WTC11 (cell line): ENCODE results near the gene RGMB. TPM values are rescaled to one million over a fixed set of nuclear protein-coding genes. Genes with fewer than 3 reads are reported as not detected.

Experiments used
- ATAC-seq: fragments of 200-7000 bp; cut with Tn5 transposase; 2 replicates; pipeline ENCODE4 v1.10.0; 2021; ENCODE audit warnings: mild to moderate bottlenecking, moderate library complexity
- CTCF ChIA-PET: fragments of 300-600 bp; sonication (Branson Sonifier 250); formaldehyde crosslinking; loops from one replicate; lab custom pipeline; 2021; ENCODE audit warnings: antibody characterized with exemption; lab: Charles Lee
- POLR2A ChIA-PET: fragments of 350-600 bp; sonication (Branson Sonifier 250); formaldehyde crosslinking; loops from one replicate; lab custom pipeline; 2021; ENCODE audit warnings: antibody characterized with exemption; lab: Charles Lee
- DNase-seq: peaks from one replicate; pipeline ENCODE4 v3.0.0; 2021; ENCODE audit warnings: low spot score
- H3K27ac Mint-ChIP-seq: 2 replicates; pipeline ENCODE4 v1.8.0; 2021; ENCODE audit warnings: mixed read lengths
- H3K27me3 Mint-ChIP-seq: 2 replicates; pipeline ENCODE4 v1.8.0; 2021; ENCODE audit warnings: low read depth, mild to moderate bottlenecking, moderate library complexity, mixed read lengths
- H3K36me3 Mint-ChIP-seq: 2 replicates; pipeline ENCODE4 v1.8.0; 2021; ENCODE audit warnings: mixed read lengths
- H3K4me1 Mint-ChIP-seq: 2 replicates; pipeline ENCODE4 v1.8.0; 2022; ENCODE audit warnings: mixed read lengths
- H3K4me3 Mint-ChIP-seq: 2 replicates; pipeline ENCODE4 v1.8.0; 2021; ENCODE audit warnings: mild to moderate bottlenecking, moderate library complexity, mixed read lengths
- H3K9me3 Mint-ChIP-seq: 2 replicates; pipeline ENCODE4 v1.8.0; 2021; ENCODE audit warnings: mixed read lengths
- ARID4B ChIP-seq: sonication (generic); formaldehyde crosslinking; IDR thresholded peaks from 2 replicates; pipeline ENCODE4 v1.8.0; 2023; ENCODE audit warnings: missing genetic modification reagents, mild to moderate bottlenecking, borderline replicate concordance
- FOXK1 ChIP-seq: sonication (generic); formaldehyde crosslinking; IDR thresholded peaks from 2 replicates; pipeline ENCODE4 v1.8.0; 2022; ENCODE audit warnings: mild to moderate bottlenecking, moderate library complexity, missing genetic modification reagents
- GABPB1 ChIP-seq: sonication (generic); formaldehyde crosslinking; IDR thresholded peaks from 2 replicates; pipeline ENCODE4 v1.8.1; 2023; ENCODE audit warnings: mild to moderate bottlenecking, missing genetic modification reagents
- IRF2 ChIP-seq: sonication (generic); formaldehyde crosslinking; IDR thresholded peaks from 2 replicates; pipeline ENCODE4 v1.8.0; 2022; ENCODE audit warnings: low read depth, missing genetic modification reagents, borderline replicate concordance
- JUN ChIP-seq: sonication (generic); formaldehyde crosslinking; IDR thresholded peaks from 2 replicates; pipeline ENCODE4 v1.8.0; 2023; ENCODE audit warnings: mild to moderate bottlenecking, missing genetic modification reagents
- NFATC4 ChIP-seq: fragments of 250-450 bp; sonication (Bioruptor Pico); IDR thresholded peaks from 2 replicates; pipeline ENCODE4 v1.9.0; 2021; ENCODE audit warnings: mild to moderate bottlenecking
- NFE2L1 ChIP-seq: sonication (generic); formaldehyde crosslinking; IDR thresholded peaks from 2 replicates; pipeline ENCODE4 v1.8.1; 2023; ENCODE audit warnings: missing genetic modification reagents
- RORB ChIP-seq: fragments of 250-450 bp; sonication (Bioruptor Pico); IDR thresholded peaks from 2 replicates; pipeline ENCODE4 v1.9.0; 2021; ENCODE audit warnings: mild to moderate bottlenecking
- SMAD3 ChIP-seq: sonication (generic); formaldehyde crosslinking; IDR thresholded peaks from 2 replicates; pipeline ENCODE4 v1.8.0; 2022; ENCODE audit warnings: missing genetic modification reagents, mild to moderate bottlenecking, borderline replicate concordance
- SOX15 ChIP-seq: fragments of 250-450 bp; sonication (Bioruptor Pico); IDR thresholded peaks from 2 replicates; pipeline ENCODE4 v1.9.0; 2021; ENCODE audit warnings: mild to moderate bottlenecking
- STAT6 ChIP-seq: sonication (generic); formaldehyde crosslinking; conservative IDR thresholded peaks from 2 replicates; pipeline ENCODE4 v1.8.1; 2023; ENCODE audit warnings: mild to moderate bottlenecking, low read depth, missing genetic modification reagents, moderate library complexity
- TP53 ChIP-seq: sonication (generic); formaldehyde crosslinking; IDR thresholded peaks from 2 replicates; pipeline ENCODE4 v1.8.1; 2023; ENCODE audit warnings: mild to moderate bottlenecking, missing genetic modification reagents
- ZBTB21 ChIP-seq: sonication (generic); formaldehyde crosslinking; IDR thresholded peaks from 2 replicates; pipeline ENCODE4 v1.8.1; 2023; ENCODE audit warnings: mild to moderate bottlenecking, missing genetic modification reagents, borderline replicate concordance
- ZNF121 ChIP-seq: sonication (generic); formaldehyde crosslinking; IDR thresholded peaks from 2 replicates; pipeline ENCODE4 v1.8.0; 2023; ENCODE audit warnings: missing genetic modification reagents
- ZNF671 ChIP-seq: fragments of 250-450 bp; sonication (Bioruptor Pico); IDR thresholded peaks from 2 replicates; pipeline ENCODE4 v1.8.0; 2021; ENCODE audit warnings: mild to moderate bottlenecking
- total RNA-seq: library from RNA; stranded (reverse); gene quantifications from 3 replicates; pipeline ENCODE4 v1.2.3, GENCODE V29; 2021
- TF ChIP-seq, protein P1 (sequence below): sonication (generic); formaldehyde crosslinking; IDR thresholded peaks from 2 replicates; pipeline ENCODE4 v1.8.0; 2022; ENCODE audit warnings: mild to moderate bottlenecking, missing genetic modification reagents
- TF ChIP-seq, protein P2 (sequence below): sonication (generic); formaldehyde crosslinking; IDR thresholded peaks from 2 replicates; pipeline ENCODE4 v1.8.0; 2022; ENCODE audit warnings: mild to moderate bottlenecking, missing genetic modification reagents
- TF ChIP-seq, protein P3 (sequence below): sonication (generic); formaldehyde crosslinking; IDR thresholded peaks from 2 replicates; pipeline ENCODE4 v1.8.1; 2023; ENCODE audit warnings: mild to moderate bottlenecking, missing genetic modification reagents
- TF ChIP-seq, protein P4 (sequence below): fragments of 250-450 bp; sonication (Bioruptor Pico); IDR thresholded peaks from 2 replicates; pipeline ENCODE4 v2.1.2; 2022; ENCODE audit warnings: mild to moderate bottlenecking, moderate library complexity

Gene RGMB
- total RNA-seq, 1 experiment from 2014 or later = 33.0 TPM

DNA sequence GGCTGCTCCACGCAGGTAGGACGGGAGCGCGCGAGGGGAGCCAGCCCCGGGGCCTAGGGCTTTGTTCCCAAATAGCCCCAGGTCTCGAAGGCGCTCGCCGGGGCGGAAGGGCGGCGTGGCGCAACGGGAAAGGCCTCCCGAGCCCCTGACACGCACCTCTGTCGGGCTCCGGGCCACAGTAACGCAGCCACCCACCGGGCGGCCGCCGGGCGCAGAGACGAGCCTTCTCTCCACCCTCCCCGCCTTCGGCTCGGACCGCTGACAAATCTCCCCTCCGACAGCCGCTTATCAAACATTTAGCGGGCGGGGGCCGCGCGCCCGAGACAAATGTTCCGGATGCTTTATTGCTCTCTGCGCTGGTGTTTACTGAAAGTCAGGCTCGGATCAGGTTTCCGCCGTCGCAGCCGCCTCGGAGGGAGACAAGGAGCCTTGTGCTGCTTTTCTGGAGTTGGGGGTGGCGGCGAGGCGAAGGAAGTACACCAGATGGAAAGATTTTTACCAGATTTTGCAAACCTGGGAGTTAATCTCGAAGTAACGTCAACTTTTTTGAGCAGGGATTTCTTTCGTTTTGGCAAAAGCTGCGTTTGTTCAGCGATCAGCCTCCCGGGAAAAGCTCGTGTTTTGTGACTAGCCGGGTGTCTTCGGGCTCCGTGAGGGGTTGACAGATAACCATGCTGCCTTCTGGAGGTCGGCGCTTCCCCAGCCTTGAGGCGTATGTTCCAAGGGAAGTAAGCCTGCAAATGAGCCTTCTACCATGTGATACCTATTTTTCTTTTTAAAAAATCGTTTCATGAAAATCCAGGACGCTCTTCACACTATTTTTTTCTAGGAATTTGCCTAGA is 950 bp downstream of the RGMB start:
- no peak; the same call in 1 of the 2 replicates for ATAC-seq
- H3K36me3 Mint-ChIP-seq = peaks cover 24% of the 10 kb centered on the region
- H3K27ac Mint-ChIP-seq = peak overlapping the region; percentile 93
- TF ChIP-seq SOX15 (CRISPR knock-in tag) (no peak), JUN (CRISPR knock-in tag) (no peak), GABPB1 (CRISPR knock-in tag) (0 out of 2 replicates have a peak, but pooled peaks have one; percentile 22), FOXK1 (CRISPR knock-in tag) (peak; percentile 59; the same call in 1 of the 2 replicates), ZBTB21 (0 out of 2 replicates have a peak, but pooled peaks have one; percentile 5)
- TF ChIP-seq, protein P1, sequence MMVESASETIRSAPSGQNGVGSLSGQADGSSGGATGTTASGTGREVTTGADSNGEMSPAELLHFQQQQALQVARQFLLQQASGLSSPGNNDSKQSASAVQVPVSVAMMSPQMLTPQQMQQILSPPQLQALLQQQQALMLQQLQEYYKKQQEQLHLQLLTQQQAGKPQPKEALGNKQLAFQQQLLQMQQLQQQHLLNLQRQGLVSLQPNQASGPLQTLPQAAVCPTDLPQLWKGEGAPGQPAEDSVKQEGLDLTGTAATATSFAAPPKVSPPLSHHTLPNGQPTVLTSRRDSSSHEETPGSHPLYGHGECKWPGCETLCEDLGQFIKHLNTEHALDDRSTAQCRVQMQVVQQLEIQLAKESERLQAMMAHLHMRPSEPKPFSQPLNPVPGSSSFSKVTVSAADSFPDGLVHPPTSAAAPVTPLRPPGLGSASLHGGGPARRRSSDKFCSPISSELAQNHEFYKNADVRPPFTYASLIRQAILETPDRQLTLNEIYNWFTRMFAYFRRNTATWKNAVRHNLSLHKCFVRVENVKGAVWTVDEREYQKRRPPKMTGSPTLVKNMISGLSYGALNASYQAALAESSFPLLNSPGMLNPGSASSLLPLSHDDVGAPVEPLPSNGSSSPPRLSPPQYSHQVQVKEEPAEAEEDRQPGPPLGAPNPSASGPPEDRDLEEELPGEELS (CRISPR knock-in tag) = 0 out of 2 replicates have a peak, but pooled peaks have one; percentile 41
- TF ChIP-seq, all 79 proteins: peak for 4
- ChIA-PET POLR2A (no interaction called here), CTCF (interaction anchor here (1.0 kb wide), 1 partner anchor 21 kb away, joined by 8 read pairs; no protein-coding TSS in a partner anchor)
- DNase-seq = peak; percentile 73
- Mint-ChIP-seq H3K9me3 (no peaks in the 10 kb centered on the region), H3K4me3 (peak overlapping the region; percentile 96), H3K27me3 (peaks cover 9% of the 10 kb centered on the region), H3K4me1 (peaks cover 50% of the 10 kb centered on the region)

DNA sequence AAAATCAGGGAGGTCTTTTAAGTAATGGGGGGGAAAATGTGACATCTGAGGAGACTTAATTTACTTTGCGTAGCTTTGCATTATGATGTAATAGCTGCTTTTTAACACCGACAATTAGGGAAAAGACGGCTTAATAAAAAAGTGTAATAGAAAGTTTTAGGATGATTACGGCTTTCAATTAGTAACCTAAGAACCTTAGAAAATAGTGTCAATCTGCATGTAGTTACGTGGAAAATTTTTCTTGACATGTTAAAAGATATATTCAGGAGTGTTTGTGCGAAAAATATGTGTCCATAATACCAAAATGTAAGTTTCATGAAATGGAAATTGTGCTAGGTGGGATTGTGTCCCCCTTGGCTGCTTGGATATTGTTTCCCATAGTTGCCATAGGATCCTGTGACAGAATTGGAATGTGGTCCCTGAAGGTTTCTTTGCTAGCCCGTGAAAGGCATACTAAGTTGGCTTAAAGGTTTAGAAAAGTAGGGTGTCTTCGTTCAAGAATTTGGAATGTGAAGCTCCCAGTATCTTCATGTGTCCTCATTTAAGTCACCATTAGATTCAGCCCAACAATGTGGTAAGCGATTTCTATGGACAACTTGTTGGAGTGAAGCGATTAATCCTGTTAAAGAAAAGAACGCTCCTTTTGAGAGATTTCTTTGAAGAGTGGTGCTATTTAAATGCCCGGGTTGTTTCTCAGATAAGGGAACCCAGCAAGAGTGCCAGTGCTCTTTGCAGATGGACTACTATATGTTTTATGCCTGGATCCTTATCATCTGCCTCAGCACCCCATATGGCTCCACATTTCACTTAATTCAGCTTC is 2.0 kb downstream of the RGMB start:
- POLR2A ChIA-PET = no interaction called here
- CTCF ChIA-PET = no interaction called here
- no peak overlapping the region for H3K27ac Mint-ChIP-seq

More for the DNA sequence above, 2.0 kb downstream of the RGMB start:
- Mint-ChIP-seq H3K27me3 (peaks cover 9% of the 10 kb centered on the region), H3K4me1 (peaks cover 50% of the 10 kb centered on the region), H3K36me3 (peaks cover 34% of the 10 kb centered on the region), H3K9me3 (no peaks in the 10 kb centered on the region), H3K4me3 (peak overlapping the region; percentile 96)
- no peak for ATAC-seq
- TF ChIP-seq ZNF671 (CRISPR knock-in tag) (no peak), NFATC4 (CRISPR knock-in tag) (no peak), TP53 (CRISPR knock-in tag) (no peak), RORB (no peak), ARID4B (no peak), IRF2 (CRISPR knock-in tag) (no peak), ZNF121 (no peak), SMAD3 (no peak), STAT6 (CRISPR knock-in tag) (no peak), NFE2L1 (no peak)
- TF ChIP-seq, protein P2, sequence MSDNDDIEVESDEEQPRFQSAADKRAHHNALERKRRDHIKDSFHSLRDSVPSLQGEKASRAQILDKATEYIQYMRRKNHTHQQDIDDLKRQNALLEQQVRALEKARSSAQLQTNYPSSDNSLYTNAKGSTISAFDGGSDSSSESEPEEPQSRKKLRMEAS (CRISPR knock-in tag) = no peak
- TF ChIP-seq, protein P3, sequence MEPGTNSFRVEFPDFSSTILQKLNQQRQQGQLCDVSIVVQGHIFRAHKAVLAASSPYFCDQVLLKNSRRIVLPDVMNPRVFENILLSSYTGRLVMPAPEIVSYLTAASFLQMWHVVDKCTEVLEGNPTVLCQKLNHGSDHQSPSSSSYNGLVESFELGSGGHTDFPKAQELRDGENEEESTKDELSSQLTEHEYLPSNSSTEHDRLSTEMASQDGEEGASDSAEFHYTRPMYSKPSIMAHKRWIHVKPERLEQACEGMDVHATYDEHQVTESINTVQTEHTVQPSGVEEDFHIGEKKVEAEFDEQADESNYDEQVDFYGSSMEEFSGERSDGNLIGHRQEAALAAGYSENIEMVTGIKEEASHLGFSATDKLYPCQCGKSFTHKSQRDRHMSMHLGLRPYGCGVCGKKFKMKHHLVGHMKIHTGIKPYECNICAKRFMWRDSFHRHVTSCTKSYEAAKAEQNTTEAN (CRISPR knock-in tag) = no peak
- TF ChIP-seq, protein P4, sequence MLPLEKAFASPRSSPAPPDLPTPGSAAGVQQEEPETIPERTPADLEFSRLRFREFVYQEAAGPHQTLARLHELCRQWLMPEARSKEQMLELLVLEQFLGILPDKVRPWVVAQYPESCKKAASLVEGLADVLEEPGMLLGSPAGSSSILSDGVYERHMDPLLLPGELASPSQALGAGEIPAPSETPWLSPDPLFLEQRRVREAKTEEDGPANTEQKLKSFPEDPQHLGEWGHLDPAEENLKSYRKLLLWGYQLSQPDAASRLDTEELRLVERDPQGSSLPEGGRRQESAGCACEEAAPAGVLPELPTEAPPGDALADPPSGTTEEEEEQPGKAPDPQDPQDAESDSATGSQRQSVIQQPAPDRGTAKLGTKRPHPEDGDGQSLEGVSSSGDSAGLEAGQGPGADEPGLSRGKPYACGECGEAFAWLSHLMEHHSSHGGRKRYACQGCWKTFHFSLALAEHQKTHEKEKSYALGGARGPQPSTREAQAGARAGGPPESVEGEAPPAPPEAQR (CRISPR knock-in tag) = no peak
- DNase-seq = no peak
